Ishikawa (cell line): Measurements from ENCODE around the gene PPP6R3.

Experiments
- CEBPB ChIP-seq: IDR thresholded peaks from 2 replicates; pipeline ENCODE4 v1.6.1; 2012
- CREB1 ChIP-seq: IDR thresholded peaks from 2 replicates; pipeline ENCODE4 v1.6.1; 2012; ENCODE audit warnings: low read depth
- EP300 ChIP-seq: IDR thresholded peaks from 2 replicates; pipeline ENCODE4 v1.6.1; 2012; ENCODE audit warnings: borderline replicate concordance
- FOXM1 ChIP-seq: IDR thresholded peaks from 2 replicates; pipeline ENCODE4 v1.6.1; 2012; ENCODE audit warnings: low read depth, borderline replicate concordance
- MAX ChIP-seq: IDR thresholded peaks from 2 replicates; pipeline ENCODE4 v1.6.1; 2012
- RAD21 ChIP-seq: IDR thresholded peaks from 2 replicates; pipeline ENCODE4 v1.6.1; 2012; ENCODE audit warnings: low read depth
- REST ChIP-seq: IDR thresholded peaks from 2 replicates; pipeline ENCODE4 v1.6.1; 2012; ENCODE audit warnings: low read depth, mild to moderate bottlenecking
- TAF1 ChIP-seq: IDR thresholded peaks from 2 replicates; pipeline ENCODE4 v1.6.1; 2012; ENCODE audit warnings: low read depth, mild to moderate bottlenecking
- TCF12 ChIP-seq: IDR thresholded peaks from 2 replicates; pipeline ENCODE4 v1.6.1; 2012; ENCODE audit warnings: low read depth
- TEAD4 ChIP-seq: IDR thresholded peaks from 2 replicates; pipeline ENCODE4 v1.6.1; 2012
- USF1 ChIP-seq: IDR thresholded peaks from 2 replicates; pipeline ENCODE4 v1.6.1; 2012
- YY1 ChIP-seq: IDR thresholded peaks from 2 replicates; pipeline ENCODE4 v1.6.1; 2012; ENCODE audit warnings: low read depth

GRCh38 chr11:68432874-68433273 lies 27.7 kb upstream of the PPP6R3 start:
- TF ChIP-seq REST (no peak), USF1 (no peak), CEBPB (no peak), EP300 (no peak), RAD21 (no peak), TEAD4 (no peak), TAF1 (no peak), CREB1 (no peak), FOXM1 (no peak), MAX (no peak), YY1 (no peak), TCF12 (no peak)
